ENCODE data around the gene IGSF9B. TPM values are rescaled to one million over a fixed set of nuclear protein-coding genes. Genes with fewer than 3 reads are reported as not detected.

Gene IGSF9B
- total RNA-seq, 1 donor from 2014 or later, result 97.2 TPM

DNA sequence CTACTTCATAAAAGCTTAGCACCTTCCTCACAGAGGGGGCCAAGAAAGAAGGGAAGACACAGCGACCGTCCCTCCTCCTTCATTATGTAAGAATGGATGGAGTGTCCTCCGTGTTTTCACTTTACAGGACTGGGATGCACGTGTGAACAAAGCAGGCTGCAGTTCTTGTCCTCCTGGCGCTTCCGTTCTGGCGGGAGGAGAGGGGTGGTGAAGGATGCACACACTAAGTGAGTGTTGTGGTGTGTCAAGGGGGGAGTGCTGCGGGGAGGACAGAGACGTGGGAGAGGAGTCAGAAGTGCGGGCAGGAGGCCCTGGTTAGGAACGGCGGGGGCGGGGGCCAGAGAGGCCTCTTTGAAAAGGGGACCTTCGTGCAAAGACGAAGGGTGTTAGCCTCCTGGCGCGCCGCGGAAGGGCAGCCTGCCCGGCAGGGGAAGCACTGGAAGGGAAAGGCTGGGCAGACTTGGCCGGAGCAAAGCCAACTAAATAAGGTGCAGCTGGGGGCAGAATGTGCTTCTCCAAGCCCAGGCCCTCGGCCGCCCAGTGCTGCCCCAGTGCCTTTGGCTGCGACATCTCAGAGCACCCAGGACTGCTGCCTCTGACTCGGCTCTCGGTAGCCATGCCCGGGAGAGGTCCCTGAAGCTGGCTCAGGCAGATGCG is 27.0 kb upstream of the IGSF9B start:
- intact Hi-C loops (cut with micrococcal nuclease), result no loop called here

DNA sequence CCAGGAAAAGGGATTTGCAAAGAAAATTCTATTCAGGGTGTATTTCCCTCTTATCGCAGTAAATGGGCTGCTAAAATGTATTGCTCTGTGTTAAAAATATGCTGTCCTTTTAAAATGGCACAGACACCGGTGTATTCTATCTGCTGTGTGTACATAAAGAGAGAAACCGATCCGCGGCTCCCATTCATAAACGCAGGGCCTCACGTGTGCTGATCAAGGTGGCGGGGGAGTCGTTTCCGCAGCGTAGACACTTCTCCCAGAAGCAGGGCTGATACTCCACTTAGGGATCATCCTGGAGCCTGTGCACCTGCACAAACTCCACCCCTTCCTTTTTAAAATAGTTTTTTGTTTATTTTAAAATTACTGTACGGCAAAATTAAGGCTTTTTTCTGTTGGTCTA is 26.1 kb upstream of the IGSF9B start:
- intact Hi-C loops (cut with micrococcal nuclease), result no loop called here

DNA sequence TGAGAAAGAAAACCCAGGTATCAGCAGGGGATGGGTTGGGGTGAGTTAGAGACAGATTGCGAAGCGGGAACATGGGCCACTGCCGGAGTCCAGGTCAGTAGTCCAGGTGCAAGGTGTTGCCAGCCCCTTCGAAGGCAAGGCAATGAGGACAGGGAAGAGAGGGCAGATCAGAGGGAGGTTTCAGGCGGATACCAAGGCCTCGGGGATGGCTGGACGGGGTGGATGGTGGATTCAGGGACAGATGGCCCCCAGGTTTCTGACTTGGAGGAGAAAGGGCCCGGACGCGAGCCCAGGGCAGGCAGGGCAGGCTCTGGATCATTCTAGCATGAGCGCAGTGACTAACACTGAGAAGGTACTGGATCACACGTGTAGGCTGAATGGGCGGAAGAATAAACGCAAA is 25.4 kb upstream of the IGSF9B start:
- intact Hi-C loops (cut with micrococcal nuclease), result no loop called here

DNA sequence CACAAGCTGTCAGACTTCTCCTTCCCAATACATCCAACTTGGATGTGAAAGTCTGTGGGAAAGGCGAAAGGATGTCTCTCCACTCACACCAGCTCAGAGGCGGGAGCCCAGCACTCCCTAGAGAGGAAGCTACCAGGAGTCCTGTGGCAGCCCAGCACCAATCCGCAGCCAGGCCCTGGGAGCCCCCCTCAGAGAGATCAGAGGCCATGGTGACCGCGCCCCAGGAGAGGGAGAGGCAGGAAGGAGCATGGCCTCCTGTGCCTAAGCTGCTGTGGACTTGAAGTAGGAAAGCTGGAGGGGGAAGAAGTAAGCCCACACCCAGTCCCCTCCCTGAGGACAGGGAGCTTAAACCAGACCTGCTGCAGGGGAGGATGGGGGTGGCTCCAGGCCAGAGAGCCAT is 24.4 kb upstream of the IGSF9B start:
- intact Hi-C loops (cut with micrococcal nuclease), result no loop called here

DNA sequence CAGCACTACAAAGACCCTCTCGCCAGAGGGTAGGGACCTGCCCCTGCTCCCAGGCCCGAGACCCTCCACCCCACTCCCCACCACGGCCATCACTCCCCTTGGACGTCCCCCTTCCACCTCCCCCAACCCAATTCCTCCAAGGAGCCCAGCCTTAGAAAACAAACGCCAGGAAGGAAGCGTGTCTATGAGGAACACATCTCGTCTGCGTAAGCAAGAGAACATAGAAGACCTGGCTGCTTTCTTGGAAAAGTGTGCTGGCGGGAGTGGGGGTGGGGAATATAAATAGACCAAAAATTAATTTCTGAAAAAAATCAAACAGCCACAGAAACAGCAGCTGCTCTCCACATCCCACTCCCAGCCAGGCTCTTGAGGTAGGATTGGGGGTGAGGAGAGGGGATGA is 23.9 kb upstream of the IGSF9B start:
- intact Hi-C loops (cut with micrococcal nuclease), result no loop called here

DNA sequence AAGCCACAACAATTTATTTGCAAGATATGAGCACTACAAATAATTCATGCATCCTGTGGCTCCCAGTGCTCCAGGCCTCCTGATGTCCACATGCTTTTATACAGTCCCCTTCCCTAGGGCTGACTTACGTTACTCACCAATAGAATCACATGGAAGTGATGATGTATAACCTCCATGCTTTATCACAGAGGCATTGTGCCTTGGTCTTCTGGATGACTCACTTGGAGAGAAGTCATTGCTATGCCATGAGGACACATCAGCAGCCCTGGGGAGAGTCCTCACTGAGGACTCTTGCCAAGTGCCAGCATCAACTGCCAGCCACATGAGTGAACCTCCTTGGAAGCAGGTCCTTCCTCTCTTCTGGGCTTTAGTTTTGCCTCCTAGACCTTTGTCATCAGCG is 22.0 kb upstream of the IGSF9B start:
- intact Hi-C loops (cut with micrococcal nuclease), result no loop called here

DNA sequence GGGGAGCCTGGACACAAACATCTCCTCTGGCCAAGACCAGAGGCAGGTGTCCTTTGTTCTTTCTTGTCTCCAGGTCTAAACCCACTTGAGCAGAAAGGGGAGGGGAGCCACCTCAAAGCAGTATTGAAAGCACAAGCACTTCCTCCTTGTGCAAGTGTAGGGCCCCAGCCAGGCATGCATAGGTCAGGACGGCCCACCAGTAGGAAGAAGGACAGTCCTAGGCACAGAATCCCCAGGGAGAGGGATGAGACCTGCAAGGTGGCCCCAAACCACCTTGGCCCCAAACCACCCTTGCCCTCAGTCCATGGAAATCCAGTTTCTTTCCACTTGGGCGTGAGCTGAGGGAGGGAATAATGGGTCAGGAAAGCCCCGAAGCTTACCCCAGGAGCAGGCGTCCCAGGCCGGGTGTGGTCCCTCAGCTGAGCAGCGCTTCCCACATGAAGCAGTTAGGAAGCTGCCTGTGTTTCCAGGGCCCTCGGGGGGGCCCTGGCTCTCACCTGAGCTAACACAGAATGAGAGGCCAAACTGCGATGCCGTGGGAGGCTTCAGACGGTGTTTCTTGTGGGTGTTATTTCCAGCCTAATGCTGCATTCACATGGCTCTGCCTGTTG is 20.4 kb upstream of the IGSF9B start:
- intact Hi-C loops (cut with micrococcal nuclease), result no loop called here

DNA sequence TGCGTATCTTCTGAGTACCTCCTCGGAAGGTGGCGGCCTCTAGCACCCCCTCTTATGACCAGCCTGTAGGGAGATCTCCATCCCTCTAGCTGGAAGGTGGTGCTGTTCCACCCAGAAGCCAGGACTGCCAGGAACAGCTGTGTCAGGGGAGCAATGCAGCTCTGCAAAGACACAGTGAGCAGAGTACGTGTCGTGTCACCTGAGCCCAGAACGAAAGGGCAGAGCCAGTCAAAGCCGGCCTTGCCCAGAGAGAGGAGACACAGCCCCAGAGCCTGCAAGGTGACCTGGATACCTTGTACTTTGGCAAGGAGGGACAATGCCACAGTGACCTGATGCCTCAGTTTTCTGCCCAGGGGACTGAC is 18.7 kb upstream of the IGSF9B start:
- intact Hi-C loops (cut with micrococcal nuclease), result no loop called here

DNA sequence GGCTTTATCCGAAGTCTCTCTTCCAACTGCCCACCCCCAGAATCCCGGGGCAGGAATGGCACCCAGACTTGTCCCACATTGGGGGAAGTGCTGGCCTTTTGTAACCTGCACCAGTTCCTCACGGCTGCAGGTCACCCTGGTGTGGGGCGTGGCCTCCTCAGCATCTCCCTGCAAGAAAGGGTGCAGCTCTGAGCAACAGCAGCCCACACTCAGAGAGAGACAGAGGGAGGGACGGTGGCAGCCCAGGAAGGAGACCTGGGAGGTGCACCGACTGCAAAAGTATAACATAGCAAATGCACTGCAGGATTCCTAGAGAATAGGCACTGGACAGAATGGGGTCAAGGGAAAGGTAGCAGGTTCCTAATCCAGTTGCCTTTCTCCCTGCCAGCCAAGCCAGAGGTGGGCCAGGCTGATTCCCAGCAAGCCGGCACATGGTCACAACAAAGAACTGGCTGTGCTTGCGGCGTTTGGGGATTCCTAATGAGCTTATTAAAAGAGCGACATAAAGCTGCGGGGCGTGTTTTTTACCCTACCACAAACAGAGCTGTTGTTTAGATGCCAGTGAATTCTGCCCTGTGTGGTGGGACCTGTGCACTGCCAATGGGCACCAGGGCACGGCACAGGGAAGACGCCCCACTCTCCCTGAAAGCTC is 18.2 kb upstream of the IGSF9B start:
- intact Hi-C loops (cut with micrococcal nuclease), result no loop called here

DNA sequence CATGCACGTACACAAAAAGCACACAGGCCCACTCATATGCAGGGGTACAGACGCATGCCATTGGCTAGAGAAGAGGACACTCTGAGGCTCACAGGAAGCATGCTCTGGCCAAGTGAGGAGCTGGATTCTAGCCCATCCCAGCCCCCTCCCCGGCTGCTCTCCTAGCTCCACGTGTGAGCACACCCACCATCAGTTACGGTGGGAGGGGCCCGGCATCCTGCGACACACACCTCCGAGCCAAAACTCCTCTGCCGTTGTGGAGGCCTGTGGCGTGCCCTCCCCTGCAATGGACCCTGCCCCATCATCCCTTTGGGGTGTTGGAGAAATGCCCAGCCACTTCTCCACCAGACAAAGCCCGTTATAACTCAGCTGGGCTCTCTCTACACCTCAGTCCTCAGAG is 15.1 kb upstream of the IGSF9B start:
- intact Hi-C loops (cut with micrococcal nuclease), result no loop called here

DNA sequence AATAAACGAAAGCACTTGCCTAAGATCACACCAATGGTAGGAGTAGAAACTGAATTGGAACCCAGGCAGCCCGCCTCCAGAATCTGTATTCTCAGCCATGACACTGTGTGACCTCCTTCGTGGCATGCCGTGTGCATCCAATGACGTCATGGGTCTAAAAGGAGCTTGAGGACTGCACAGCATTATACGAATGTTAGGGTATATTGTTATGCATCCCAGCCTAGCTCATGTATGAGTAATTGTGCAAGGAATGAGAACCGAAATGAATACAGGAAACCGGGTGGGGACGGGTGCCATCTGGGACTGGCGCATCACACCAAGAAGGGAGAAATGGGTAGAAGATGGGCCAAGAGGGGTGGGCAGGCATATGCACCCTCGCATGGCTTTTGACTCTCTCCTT is 12.3 kb upstream of the IGSF9B start:
- intact Hi-C loops (cut with micrococcal nuclease), result no loop called here

DNA sequence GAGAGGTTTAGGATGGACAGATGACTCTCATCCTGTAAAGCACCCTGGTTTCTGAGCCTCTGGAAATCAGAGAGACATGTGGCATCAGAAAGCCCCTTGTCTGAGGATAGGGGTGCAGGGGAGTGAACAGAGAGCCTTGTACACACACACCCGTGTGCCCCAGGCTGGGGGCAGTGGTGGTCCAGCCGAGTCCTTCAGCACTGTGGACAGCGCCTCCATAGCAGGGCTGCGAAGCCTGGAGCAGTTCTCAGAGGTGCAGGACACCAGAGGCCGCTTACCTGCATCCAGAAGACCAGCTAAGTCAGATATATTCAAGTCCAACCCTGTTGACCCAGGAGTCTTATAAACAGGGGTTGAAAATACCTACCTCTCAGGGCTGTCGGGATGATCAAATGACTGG is 11.5 kb upstream of the IGSF9B start:
- intact Hi-C loops (cut with micrococcal nuclease), result no loop called here

DNA sequence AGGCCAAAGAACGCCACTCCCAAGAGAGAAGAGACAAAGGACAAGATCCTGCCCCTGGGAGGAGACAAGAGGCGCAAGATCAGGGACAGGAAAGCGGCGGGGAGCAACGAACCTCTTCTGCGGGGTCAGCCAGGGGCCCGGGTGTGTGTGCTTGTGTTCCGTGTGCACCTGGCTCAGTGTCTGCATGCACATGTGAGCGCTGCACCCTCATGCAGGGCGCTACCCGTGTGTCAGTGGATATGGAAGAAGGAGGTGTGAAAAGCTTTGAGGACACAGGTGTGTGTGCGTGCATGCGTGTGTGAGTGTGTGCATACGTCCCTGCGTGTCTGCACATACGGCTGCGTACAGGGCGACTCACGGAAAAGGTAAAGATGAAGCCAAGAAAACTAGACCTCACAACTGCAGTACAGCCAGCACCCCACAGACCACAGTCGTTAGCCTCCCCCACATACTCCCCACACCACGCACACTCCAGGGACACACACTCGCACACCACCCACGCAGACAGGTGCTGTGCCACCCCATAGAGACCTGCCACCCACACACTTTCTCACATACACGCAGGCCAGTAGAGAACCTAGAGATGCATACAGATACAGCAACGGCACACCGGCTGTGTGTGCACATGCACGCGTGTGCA is 11.0 kb upstream of the IGSF9B start:
- intact Hi-C loops (cut with micrococcal nuclease), result loop anchor here (1.0 to 2.0 kb wide), 5 partner anchors 10 to 172 kb away; no protein-coding TSS in a partner anchor

DNA sequence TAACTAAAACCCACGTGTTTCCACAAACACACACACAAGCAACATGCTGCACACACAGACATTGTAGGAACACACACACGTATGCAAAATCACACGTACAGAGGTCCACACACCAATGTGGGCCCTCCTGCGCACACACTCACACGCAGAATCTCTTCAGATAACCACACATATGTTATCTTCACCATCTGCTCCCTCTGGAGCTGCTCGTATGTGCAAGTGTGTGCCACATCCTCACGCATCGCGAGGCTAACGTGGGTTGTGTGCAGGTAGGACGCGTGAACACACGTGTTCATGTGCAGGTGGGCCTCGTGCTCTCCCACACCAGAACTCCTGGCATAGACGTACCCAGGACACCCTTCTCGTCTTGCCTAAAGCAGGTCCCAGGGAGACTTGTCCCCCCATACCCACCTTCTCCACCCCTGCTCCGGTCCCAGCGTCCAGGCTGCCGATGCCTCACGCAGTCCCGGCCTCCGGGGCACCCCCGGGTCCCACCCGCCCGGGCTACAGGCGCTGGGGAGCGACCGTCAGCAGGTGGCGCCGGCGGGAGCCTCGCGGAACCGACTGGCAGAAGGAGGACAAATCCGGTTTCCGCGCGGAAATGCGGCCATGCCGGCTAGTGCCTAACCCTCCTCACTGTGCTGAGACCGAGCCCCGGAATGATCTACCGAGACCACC is 10.3 kb upstream of the IGSF9B start:
- intact Hi-C loops (cut with micrococcal nuclease), result loop anchor here (1.0 to 2.0 kb wide), 5 partner anchors 10 to 172 kb away; no protein-coding TSS in a partner anchor

DNA sequence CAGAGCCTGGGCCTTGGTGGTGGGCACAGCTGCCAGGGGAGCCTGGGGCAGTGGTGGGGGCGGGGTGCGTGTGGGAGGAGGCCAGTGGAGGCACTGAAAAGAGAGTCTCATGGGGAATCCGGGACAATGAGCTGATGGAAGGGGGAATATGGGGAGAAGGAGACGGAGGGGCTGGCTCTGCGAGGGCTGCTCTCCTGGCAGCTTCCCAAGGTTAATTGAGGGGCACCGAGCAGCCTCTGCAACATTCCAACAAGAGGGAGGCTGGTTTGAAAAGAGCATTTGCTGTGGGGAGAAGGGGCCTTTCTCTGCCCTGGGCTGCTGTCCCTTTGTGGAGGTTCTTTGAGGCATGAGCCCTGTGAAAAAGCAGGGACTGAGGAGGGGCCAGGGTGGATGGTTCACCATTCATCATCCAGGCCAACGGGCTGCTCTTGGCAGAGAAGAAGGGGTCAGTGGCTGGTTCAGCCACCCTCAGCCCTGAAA is 9.4 kb upstream of the IGSF9B start:
- intact Hi-C loops (cut with micrococcal nuclease), result loop anchor here (2.0 kb wide), 1 partner anchor 69 kb away; no protein-coding TSS in a partner anchor

DNA sequence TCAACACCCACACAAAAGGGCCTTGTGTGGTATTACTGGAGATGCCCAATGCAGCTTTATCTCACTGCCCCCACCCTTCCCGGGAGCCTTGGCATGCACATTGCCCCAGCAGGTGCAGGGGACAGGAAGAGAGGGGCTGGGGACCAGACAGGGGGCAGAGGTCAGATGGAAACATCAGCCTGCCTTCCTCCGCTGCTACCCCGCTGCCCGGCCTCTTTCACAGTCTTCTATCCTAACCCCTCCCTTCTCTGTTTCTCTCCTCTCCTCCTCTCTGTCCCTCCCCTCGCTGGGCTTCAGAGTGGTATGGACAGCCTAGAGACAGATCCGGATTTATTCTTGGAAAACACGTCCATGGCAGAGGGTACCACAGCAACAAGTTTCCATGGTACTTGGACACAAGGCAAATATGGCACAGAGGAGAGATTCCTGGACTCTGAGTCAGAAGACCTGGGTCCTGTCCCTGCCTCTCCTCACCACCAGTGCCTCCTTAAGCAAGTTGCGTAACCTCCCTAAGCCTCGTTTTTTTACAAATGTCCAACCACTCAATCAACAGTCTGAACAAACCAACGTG is 8.3 kb upstream of the IGSF9B start:
- intact Hi-C loops (cut with micrococcal nuclease), result no loop called here

DNA sequence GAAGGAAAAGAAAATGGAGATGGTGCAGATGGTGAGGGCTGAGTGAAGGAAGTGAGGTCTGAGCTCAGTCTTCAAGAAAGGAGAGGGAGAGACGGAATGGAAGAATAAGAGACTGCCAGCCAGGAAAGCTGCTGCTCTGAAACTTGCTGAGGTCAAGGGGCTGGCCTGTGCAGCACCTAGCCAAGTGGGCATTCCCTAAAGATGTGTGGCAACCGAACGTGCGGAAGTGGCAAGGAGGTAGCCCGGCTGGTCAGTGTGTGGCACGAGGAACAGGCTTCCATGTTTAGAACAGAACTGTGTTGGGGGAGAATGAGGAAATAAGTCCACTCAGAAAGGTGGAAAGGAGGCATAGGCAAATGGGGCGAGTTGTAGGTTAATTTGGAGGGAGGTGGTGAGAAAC is 7.6 kb upstream of the IGSF9B start:
- intact Hi-C loops (cut with micrococcal nuclease), result no loop called here

DNA sequence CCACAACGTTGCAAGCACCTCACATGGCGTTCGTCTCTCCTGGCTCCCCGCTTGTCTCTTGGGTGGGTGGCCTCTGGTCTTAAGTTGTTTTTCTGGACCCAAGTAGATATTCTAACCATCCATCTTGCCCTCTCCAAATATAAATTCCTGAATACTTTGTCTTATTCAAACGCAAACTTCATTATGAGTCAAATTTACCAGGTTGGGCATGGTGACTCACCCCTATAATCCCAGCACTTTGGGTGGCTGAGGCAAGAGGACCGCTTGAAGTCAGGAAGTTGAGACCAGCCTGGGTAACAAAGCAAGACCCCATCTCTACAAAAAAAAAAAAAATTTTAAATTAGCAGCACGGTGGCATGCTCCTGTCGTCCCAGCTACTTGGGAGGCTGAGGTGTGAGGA is 5.1 kb upstream of the IGSF9B start:
- intact Hi-C loops (cut with micrococcal nuclease), result no loop called here

DNA sequence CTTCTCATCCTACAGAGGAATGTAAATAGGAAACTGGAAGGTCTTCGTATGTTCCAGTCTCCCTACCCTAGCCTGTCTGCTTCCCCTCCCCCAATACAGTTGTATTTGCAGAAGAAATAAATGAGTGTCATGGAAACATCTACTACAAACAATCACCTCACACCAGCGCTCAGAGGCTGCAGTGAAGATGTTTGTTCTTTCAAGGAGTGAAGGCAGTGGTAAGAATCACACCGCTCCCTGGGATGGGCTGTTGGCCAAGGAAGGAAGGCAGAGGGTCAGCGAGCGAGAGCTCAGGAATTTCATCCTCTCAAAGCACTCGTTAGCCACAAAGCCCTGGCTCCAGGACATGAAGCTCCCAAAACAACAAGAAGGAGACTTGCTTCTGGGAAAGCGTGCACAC is 1.1 kb upstream of the IGSF9B start:
- intact Hi-C loops (cut with micrococcal nuclease), result loop anchor here (1.0 to 2.0 kb wide), 7 partner anchors 9 to 295 kb away; partner anchors contain the start of genes ACAD8 and THYN1

DNA sequence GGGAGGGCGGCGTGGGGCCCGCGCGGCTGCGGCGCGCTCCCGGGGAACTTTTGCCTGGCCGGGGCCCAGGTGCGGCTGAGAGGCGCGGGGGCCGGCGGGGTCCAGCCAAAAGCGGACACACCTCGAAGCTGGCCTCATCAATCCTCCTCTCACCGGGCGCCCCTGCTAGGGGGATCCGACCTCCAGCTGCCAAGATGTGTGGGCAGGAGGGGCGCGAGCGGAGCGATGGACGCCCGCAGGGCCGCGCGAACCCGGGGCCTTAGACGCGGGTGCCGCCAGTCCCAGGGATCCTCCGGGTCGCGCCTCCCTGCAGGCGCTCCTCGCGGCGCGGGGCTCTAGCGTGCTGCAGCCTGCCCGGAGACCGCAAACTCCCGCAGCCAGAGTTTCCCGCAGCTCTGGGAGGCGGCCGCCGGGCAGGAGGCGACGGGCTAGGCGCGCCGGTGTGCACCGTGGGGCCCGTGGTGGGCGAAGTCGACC is 785 bp downstream of the IGSF9B start:
- intact Hi-C loops (cut with micrococcal nuclease), result no loop called here

Measured in T-helper 1 cell treated with Interleukin-12 subunit alpha and Interleukin-12 subunit beta and Interleukin-4 antibody, amounts not matched to agents 30 ng/mL and 1 ng/mL, for 36 hours (primary cell).